Measurements from ENCODE around the gene ZNF260.

Gene ZNF260

DNA sequence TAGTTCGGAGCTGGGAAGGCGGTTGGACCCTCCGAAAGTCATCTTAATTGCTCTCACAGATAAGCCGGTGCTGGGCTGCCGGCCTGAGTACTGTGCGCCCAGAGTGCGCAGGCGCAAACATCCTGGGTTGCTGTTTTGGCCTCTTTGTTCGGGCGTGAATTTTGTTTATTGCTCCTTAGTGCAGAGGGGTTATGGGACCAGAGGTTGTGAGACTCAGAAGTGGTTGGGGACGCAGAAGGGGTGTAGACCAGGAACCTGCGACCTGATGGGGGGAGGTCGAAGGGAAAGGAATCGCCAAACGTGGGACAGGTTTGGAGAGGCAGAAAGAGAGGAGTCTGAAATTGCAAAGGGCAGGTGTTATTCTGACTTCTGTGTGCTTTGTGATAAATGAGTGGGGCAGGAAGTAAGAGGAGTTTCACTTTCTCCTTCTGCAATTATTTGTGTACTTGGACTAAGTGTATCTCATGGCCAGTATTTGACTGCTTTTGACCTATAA is 38.1 kb downstream of the ZNF260 start:
- DNase-seq (ENCODE audit: low read depth) = peak; percentile 52

DNA sequence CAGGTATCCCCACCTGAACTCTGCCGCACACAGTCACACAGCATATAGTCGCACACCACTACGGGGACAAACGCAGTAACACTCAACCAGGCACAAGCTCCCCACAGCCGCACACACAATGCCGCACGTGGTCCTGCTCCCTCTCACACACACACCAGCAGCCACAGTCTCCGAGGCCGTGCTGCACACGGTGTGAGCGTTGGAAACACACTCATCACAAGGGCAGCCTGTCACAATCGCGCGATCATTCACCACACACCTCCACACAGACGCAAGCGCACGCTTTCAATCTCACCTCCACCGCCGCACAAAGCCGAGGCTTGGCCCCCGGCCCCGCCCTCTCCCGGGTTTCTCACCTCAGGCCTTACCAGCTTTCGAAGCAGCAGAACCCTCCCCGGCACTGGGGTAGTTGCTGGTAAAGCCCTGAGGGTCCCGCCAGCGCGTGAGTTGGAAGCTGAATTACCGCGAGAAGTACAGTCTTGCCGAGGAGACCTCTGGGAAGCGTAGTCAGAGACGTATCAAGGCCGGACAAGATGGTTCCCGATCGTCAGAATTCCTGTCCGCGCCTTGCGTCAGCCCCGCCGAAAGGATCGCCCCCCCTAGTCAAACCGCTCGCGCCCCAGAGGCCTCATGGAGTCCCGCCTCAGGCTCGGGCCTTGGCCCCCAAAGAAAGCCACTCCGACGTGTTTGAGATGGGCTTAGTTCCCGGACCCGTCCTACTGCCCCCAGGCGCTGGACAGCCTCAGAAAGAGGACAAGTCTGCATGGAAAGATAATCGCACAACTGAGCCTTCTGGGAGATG is 38.8 kb downstream of the ZNF260 start, which contains the start of gene ZNF566:
Gene ZNF566 (minus strand): TSS at position 444 of the 802 bp plus-strand sequence. CDS start 13,004 bp downstream, outside the sequence.
- peak; percentile 88 for DNase-seq (ENCODE audit: low read depth)

DNA sequence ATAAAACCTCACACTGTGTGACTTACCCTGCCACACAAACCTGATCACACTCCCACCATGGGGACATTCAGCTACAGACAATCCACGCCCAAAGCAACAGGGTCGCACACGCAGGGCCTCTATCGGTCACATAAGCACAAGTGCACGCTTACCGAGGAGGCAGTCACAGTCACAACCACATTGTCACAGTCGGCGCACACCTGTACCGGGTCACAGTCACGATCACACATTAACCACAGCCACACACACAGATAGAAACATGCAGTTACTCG is 39.3 kb downstream of the ZNF260 start:
- peak; percentile 28 for DNase-seq (ENCODE audit: low read depth)

DNA sequence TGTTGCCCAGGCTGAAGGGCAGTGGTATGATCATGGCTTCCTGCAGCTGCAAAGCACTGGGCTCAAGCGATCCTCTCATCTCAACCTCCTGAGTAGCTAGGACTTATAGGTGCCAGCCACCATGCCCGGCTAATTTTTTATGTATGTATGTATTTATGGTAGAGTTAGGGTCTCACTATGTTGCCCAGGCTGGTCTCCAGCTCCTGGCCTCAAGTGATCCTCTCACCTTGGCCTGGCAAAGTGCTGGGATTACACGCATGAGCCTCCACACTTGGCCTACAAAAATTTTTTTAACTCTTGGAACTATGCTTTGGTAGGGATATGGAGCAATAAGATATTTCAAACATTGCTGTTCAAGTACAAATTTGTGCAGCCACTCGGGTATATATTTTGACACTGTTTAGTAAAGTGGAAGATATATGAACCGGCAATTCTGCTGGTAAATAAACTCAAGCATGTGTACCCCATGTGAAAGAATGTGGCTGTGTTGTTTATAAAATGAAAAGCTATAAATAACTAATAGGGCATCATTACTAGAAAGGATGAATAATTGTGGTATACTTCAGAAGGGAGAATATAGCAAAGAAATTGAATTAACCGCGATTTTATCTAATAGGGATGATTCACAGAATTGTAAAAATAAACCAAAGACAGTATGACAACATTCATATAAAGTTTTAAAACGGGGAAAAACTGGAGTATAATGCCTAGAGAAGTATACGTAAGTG is 39.8 kb downstream of the ZNF260 start:
- no peak for DNase-seq (ENCODE audit: low read depth)

DNA sequence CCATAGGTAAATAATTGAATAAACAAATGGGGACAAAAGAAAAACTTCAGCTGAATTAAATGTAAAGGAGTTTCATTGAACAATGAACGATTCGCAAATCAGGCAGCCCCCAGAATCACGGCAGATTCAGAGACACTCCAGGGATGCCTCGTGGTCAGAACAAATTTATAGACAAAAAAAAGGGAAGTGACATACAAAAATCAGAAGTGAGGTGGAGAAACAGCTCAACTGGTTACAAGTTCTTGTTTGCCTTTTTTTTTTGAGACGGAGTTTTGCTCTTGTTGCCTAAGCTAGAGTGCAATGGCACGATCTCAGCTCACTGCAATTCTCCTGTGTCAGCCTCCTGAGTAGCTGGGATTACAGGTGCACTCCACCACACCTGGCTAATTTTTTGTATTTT is 44.4 kb downstream of the ZNF260 start:
- no peak for DNase-seq (ENCODE audit: low read depth)

DNA sequence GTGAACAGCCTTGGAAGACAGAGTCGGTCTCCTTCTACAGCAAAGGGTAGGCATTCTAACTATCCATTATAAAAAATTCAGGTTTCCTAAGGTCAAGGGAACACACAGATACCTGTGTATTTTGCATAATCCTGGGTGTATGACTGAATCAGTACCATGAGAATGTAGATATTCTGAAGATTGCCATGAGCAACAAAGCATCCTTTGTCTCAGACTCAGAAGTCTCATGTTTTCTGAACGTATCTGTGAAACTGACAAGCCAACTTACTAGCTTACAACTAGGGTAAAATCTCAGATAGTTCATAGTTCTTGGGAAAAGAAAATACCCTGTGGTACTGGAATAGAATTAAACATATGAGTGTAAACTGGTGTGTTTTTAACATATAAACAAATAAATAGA is 45.2 kb downstream of the ZNF260 start:
- DNase-seq (ENCODE audit: low read depth) = no peak
